CD14-positive monocyte (primary cell): Measurements from ENCODE around the gene EMSY. TPM values are rescaled to one million over a fixed set of nuclear protein-coding genes. Genes with fewer than 3 reads are reported as not detected.

Experiments used
- DNase-seq, 3 donors: peaks; one replicate each; pipeline ENCODE4 v3.0.0-alpha.2; 2011 to 2022
- H2AFZ ChIP-seq: 2 replicates; pipeline ENCODE4 v1.6.0; 2012; ENCODE audit warnings: mild to moderate bottlenecking, low read depth, low read length, inconsistent platforms; ENCODE audit not compliant: insufficient read depth, poor library complexity, severe bottlenecking
- H3K27ac ChIP-seq, 2 donors: 1 replicate in 1 of 2; 2 replicates in 1 of 2; pipeline ENCODE4 v1.5.1; 2012 to 2013; ENCODE audit warnings: low read length in 2 of 2, control low read depth in 1 of 2, inconsistent platforms in 1 of 2, low read depth in 1 of 2, mild to moderate bottlenecking in 1 of 2
- H3K27me3 ChIP-seq, 2 donors: one replicate each; pipeline versions ENCODE4 v1.6.0 to v1.6.1; 2011 to 2013; ENCODE audit warnings: low read length in 2 of 2; ENCODE audit not compliant: control insufficient read depth in 2 of 2, insufficient read depth in 2 of 2
- H3K36me3 ChIP-seq, 2 donors: replicated peaks in 1 of 2; 1 replicate in 1 of 2; 2 replicates in 1 of 2; pipeline versions ENCODE4 v1.5.1 to v1.6.1; 2012 to 2013; ENCODE audit warnings: low read length in 2 of 2, control low read depth in 1 of 2, inconsistent platforms in 1 of 2, mild to moderate bottlenecking in 1 of 2; ENCODE audit not compliant: insufficient read depth in 2 of 2, control insufficient read depth in 1 of 2
- H3K4me1 ChIP-seq, 2 donors: 1 replicate in 1 of 2; 2 replicates in 1 of 2; pipeline versions ENCODE4 v1.5.1 to v1.6.1; 2012 to 2013; ENCODE audit warnings: low read length in 2 of 2, control low read depth in 1 of 2, inconsistent platforms in 1 of 2, mild to moderate bottlenecking in 1 of 2, moderate library complexity in 1 of 2; ENCODE audit not compliant: insufficient read depth in 2 of 2, control insufficient read depth in 1 of 2
- H3K4me2 ChIP-seq: replicated peaks from 2 replicates; pipeline ENCODE3; 2012; ENCODE audit warnings: low read length, moderate library complexity, mild to moderate bottlenecking; ENCODE audit not compliant: poor library complexity, severe bottlenecking; ENCODE audit errors: extremely low read depth
- H3K4me3 ChIP-seq, 3 experiments: fragments of 200-600 bp in 1 of 3; sonication (generic) in 1 of 3; replicated peaks in 1 of 3; 1 replicate in 2 of 3; 2 replicates in 1 of 3; pipeline ENCODE4 v1.5.1; 2011 to 2013; ENCODE audit warnings: low read length in 3 of 3, mild to moderate bottlenecking in 3 of 3, control low read depth in 2 of 3, low read depth in 2 of 3, inconsistent platforms in 1 of 3, moderate library complexity in 1 of 3
- H3K79me2 ChIP-seq: 2 replicates; pipeline ENCODE4 v1.6.0; 2012; ENCODE audit warnings: mild to moderate bottlenecking, control low read depth, inconsistent platforms, low read length, moderate library complexity; ENCODE audit not compliant: insufficient read depth
- H3K9ac ChIP-seq: 2 replicates; pipeline ENCODE4 v1.6.0; 2017; ENCODE audit warnings: low read length, mild to moderate bottlenecking; ENCODE audit not compliant: insufficient read depth, poor library complexity, severe bottlenecking
- H3K9me3 ChIP-seq, 2 donors: replicated peaks in 1 of 2; 1 replicate in 1 of 2; 2 replicates in 1 of 2; pipeline versions ENCODE4 v1.5.1 to v1.6.1; 2012 to 2013; ENCODE audit warnings: low read length in 2 of 2, control low read depth in 1 of 2; ENCODE audit not compliant: control insufficient read depth in 1 of 2, insufficient read depth in 1 of 2
- H4K20me1 ChIP-seq: 2 replicates; pipeline ENCODE4 v1.6.0; 2012; ENCODE audit warnings: mild to moderate bottlenecking, low read length, control low read depth, moderate library complexity; ENCODE audit not compliant: insufficient read depth
- H3K27ac Mint-ChIP-seq, 7 donors: one replicate each; pipeline ENCODE4 v1.8.0; 2020; ENCODE audit warnings: mild to moderate bottlenecking in 7 of 7, mixed read lengths in 7 of 7, moderate library complexity in 6 of 7, inconsistent platforms in 2 of 7
- H3K27me3 Mint-ChIP-seq, 3 donors: one replicate each; pipeline ENCODE4 v1.8.0; 2021 to 2022; ENCODE audit warnings: low read depth in 3 of 3, mild to moderate bottlenecking in 3 of 3, mixed read lengths in 3 of 3, moderate library complexity in 3 of 3, inconsistent platforms in 1 of 3
- H3K36me3 Mint-ChIP-seq, 2 donors: one replicate each; pipeline ENCODE4 v1.8.0; 2020; ENCODE audit warnings: mixed read lengths in 2 of 2, inconsistent platforms in 1 of 2, mild to moderate bottlenecking in 1 of 2
- H3K4me1 Mint-ChIP-seq: one replicate; pipeline ENCODE4 v1.8.0; 2020; ENCODE audit warnings: mild to moderate bottlenecking, mixed read lengths
- H3K4me3 Mint-ChIP-seq, 2 donors: one replicate each; pipeline ENCODE4 v1.8.0; 2020; ENCODE audit warnings: mild to moderate bottlenecking in 2 of 2, mixed read lengths in 2 of 2, moderate library complexity in 1 of 2
- H3K9me3 Mint-ChIP-seq, 7 donors: one replicate each; pipeline ENCODE4 v1.8.0; 2020 to 2022; ENCODE audit warnings: mixed read lengths in 7 of 7, mild to moderate bottlenecking in 6 of 7, moderate library complexity in 6 of 7, inconsistent platforms in 2 of 7
- CTCF ChIP-seq: fragments of 200-600 bp; IDR thresholded peaks from one replicate; pipeline ENCODE4 v1.8.0; 2022; ENCODE audit warnings: antibody characterized with exemption, mild to moderate bottlenecking
- WGBS: methylation state at CpG from one replicate; pipeline ENCODE4 v1.1.5; 2013; ENCODE audit warnings: missing lambda C conversion rate; ENCODE audit not compliant: insufficient coverage; 5-methylcytosine and 5-hydroxymethylcytosine counted together
- intact Hi-C, 2 donors: fragments of 100-400 bp; cut with micrococcal nuclease; formaldehyde crosslinking; loops; one replicate each; pipeline versions ENCODE4 v1.15.0 to v1.15.1; 2023
- polyA plus RNA-seq, 3 donors: library from polyadenylated mRNA; depleted of rRNA in 1 of 3; unstranded in 2 of 3; stranded (reverse) in 1 of 3; fragments of 300-500 nt in 2 of 3; fragments of >200 nt in 1 of 3; fragmentation: Illumina TruSeq in 2 of 3; gene quantifications; 1 replicate in 2 of 3; 2 replicates in 1 of 3; pipeline ENCODE4 v1.2.3, GENCODE V29; 2012 to 2021

EMSY gene
- polyA plus RNA-seq, 3 donors = 9.2 to 31.3 (median 9.4) TPM

DNA sequence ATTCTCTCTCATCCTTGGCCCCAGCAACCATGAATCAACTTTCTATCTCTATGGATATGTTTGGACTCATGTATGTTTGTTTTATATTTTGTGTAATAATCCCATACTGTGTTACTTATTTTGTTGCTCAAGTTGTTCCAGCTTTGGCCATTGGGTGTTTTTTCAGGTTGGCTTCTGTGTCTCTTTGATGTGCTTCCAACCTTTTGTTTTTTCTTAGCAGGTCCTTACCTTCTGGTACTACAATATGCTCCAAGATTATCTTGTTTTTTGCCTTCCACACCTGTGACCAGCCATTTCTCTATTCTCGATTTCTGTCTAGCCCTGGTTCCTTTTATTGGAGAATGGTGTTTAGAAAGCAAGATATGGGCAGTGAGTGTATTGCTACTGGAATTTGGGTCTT, 49.5 kb upstream of the EMSY start:
- Histone ChIP-seq H3K4me1 (peaks cover 0 to 3% of the 10 kb centered on the region in 2 donors), H3K4me3 (no peak overlapping the region), H3K36me3 (no peaks in the 10 kb centered on the region), H3K27ac (no peak overlapping the region), H3K27me3 (no peaks in the 10 kb centered on the region), H4K20me1 (no peaks in the 10 kb centered on the region), H2AFZ (no peak overlapping the region), H3K79me2 (no peaks in the 10 kb centered on the region), H3K4me2 (no peak overlapping the region), H3K9me3 (no peaks in the 10 kb centered on the region), H3K9ac (no peak overlapping the region)
- Mint-ChIP-seq H3K9me3 (peaks cover 0 to 7% (median 0%) of the 10 kb centered on the region in 7 donors), H3K27ac (no peak overlapping the region), H3K4me1 (peaks cover 13% of the 10 kb centered on the region), H3K4me3 (no peak overlapping the region), H3K27me3 (peaks cover 0 to 3% (median 1%) of the 10 kb centered on the region in 3 donors), H3K36me3 (no peaks in the 10 kb centered on the region)
- DNase-seq = no peak
- no peak for TF ChIP-seq CTCF
- intact Hi-C loops = no loop called here
- no CpG with 5 or more reads among the region's 1 CpG for WGBS

DNA sequence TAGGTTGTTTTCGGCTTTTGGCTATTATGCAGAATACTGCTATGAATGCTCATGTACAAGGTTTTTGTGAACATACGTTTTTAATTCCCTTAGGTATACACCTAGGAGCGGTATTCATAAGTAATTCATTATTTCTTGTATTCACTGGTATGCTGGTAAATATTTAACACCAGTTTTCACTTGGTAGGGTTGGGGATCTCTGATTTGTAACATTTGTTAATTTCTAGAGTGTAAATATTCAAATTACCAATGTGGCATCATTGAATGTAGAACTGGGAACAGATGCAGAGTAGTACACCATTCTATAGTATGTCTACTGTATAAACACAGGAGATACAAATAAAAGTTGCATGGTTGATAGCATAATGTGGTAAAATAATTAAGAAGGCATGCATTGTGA, 47.4 kb upstream of the EMSY start:
- peaks cover 0 to 3% (median 3%) of the 10 kb centered on the region in 3 donors for H3K27me3 Mint-ChIP-seq
- no CpG with 5 or more reads among the region's 3 CpGs for WGBS
- H3K27me3 ChIP-seq = no peaks in the 10 kb centered on the region
- H4K20me1 ChIP-seq = no peaks in the 10 kb centered on the region
- H3K36me3 Mint-ChIP-seq = no peaks in the 10 kb centered on the region
- H3K27ac ChIP-seq = no peak overlapping the region
- no peaks in the 10 kb centered on the region for H3K36me3 ChIP-seq
- DNase-seq = no peak
- H3K4me1 ChIP-seq = peaks cover 0 to 3% of the 10 kb centered on the region in 2 donors
- no peaks in the 10 kb centered on the region for H3K79me2 ChIP-seq
- no peak overlapping the region for H3K4me3 Mint-ChIP-seq
- H3K9ac ChIP-seq = no peak overlapping the region
- no peak for TF ChIP-seq CTCF
- H3K9me3 Mint-ChIP-seq = peaks cover 0 to 3% (median 0%) of the 10 kb centered on the region in 7 donors
- no peak overlapping the region for H3K4me3 ChIP-seq
- no peak overlapping the region for H2AFZ ChIP-seq
- no peak overlapping the region for H3K4me2 ChIP-seq
- no peaks in the 10 kb centered on the region for H3K9me3 ChIP-seq
- H3K4me1 Mint-ChIP-seq = peaks cover 10% of the 10 kb centered on the region
- no peak overlapping the region for H3K27ac Mint-ChIP-seq
- intact Hi-C loops = no loop called here
